Measurements from ENCODE around the gene VAT1.

VAT1 gene

GRCh38 chr17:42967925-42968324 is 54.3 kb downstream of the VAT1 start:
- DNase-seq = no peak
